Body of pancreas (tissue), 4 donors: ENCODE results near the gene DENND4B.
"Not testable (repeated sequence)": the region's sequence is repeated elsewhere in the genome, so short reads cannot be mapped to it uniquely, and the experiment has no call there.

Source experiments
- CTCF ChIP-seq, 7 experiments: fragments of 450-650 bp in 4 of 7; fragments of 200-600 bp in 3 of 7; sonication (generic) in 3 of 7; IDR thresholded peaks; one replicate each; pipeline ENCODE4 v1.5.1; 2016 to 2019; ENCODE audit warnings: antibody characterized with exemption in 7 of 7
- POLR2A ChIP-seq, 3 donors: fragments of 450-650 bp; IDR thresholded peaks; one replicate each; pipeline ENCODE4 v1.6.1; 2016; ENCODE audit warnings: antibody characterized with exemption in 3 of 3, mild to moderate bottlenecking in 2 of 3

GRCh38 chr1:153910560-153910959 is 36.0 kb downstream of the DENND4B start:
- not testable (repeated sequence) for TF ChIP-seq POLR2A, CTCF (IDR thresholded peaks at IDR 0.05)
